Measurements from ENCODE around the gene KLK3.
"Not testable (repeated sequence)": the region's sequence is repeated elsewhere in the genome, so short reads cannot be mapped to it uniquely, and the experiment has no call there.

- not testable (repeated sequence) for TF ChIP-seq POLR2AphosphoS5 (IDR thresholded peaks at IDR 0.05; ENCODE audit: borderline replicate concordance, low read depth, low read length); EZH2 (IDR thresholded peaks at IDR 0.05); FOXP2 (optimal IDR thresholded peaks at IDR 0.05; ENCODE audit: control extremely low read depth, extremely low read length, insufficient read depth)
Observed at GRCh38 chr19:50811622-50812238, 43.0 kb upstream of the KLK3 start.
